T-cell (primary cell): ENCODE measurements around the gene RCHY1. TPM values are rescaled to one million over a fixed set of nuclear protein-coding genes. Genes with fewer than 3 reads are reported as not detected.
"Not testable (repeated sequence)": the region's sequence is repeated elsewhere in the genome, so short reads cannot be mapped to it uniquely, and the experiment has no call there.

Experiments used
- ATAC-seq, 4 experiments: fragments of 200-7000 bp in 3 of 4; fragments of 150-1000 bp in 1 of 4; cut with Tn5 transposase; replicated peaks in 1 of 4; 1 replicate in 3 of 4; 2 replicates in 1 of 4; pipeline ENCODE4 v1.10.0; 2021; ENCODE audit warnings: moderate library complexity in 3 of 4, mild to moderate bottlenecking in 2 of 4, moderate number of reproducible peaks in 1 of 4
- CTCF ChIA-PET, 2 donors: fragments of 300-600 bp; sonication (Branson Sonifier 250); formaldehyde crosslinking; loops; one replicate each; lab custom pipeline; 2022; ENCODE audit warnings: antibody characterized with exemption in 2 of 2; lab: Charles Lee
- POLR2A ChIA-PET, 2 donors: fragments of 300-600 bp; sonication (Branson Sonifier 250); formaldehyde crosslinking; loops; one replicate each; lab custom pipeline; 2022; ENCODE audit warnings: antibody characterized with exemption in 2 of 2; lab: Charles Lee
- DNase-seq, 35 experiments: peaks; one replicate each; pipeline versions ENCODE4 v3.0.0 to v3.0.0-alpha.2; 2013 to 2023
- H3K27ac ChIP-seq: one replicate; pipeline ENCODE4 v1.5.1; 2013; ENCODE audit warnings: low read length
- H3K27me3 ChIP-seq, 2 experiments: replicated peaks in 1 of 2; 1 replicate in 1 of 2; 2 replicates in 1 of 2; pipeline versions ENCODE4 v1.6.1 to v1.7.0; 2013; ENCODE audit warnings: low read length in 1 of 2, mixed read lengths in 1 of 2; ENCODE audit not compliant: control insufficient read depth in 2 of 2, insufficient read depth in 2 of 2; ENCODE audit errors: extremely low read depth in 1 of 2
- H3K36me3 ChIP-seq, 2 donors: 1 replicate in 1 of 2; 2 replicates in 1 of 2; pipeline versions ENCODE4 v1.6.1 to v1.7.0; 2013; ENCODE audit warnings: low read length in 1 of 2; ENCODE audit not compliant: control insufficient read depth in 2 of 2, insufficient read depth in 1 of 2; ENCODE audit errors: extremely low read depth in 1 of 2
- H3K4me1 ChIP-seq, 2 experiments: 1 replicate in 1 of 2; 2 replicates in 1 of 2; pipeline versions ENCODE4 v1.6.1 to v1.7.0; 2013; ENCODE audit warnings: low read length in 2 of 2, mixed read lengths in 1 of 2; ENCODE audit not compliant: insufficient read depth in 2 of 2, control insufficient read depth in 1 of 2; ENCODE audit errors: extremely low read depth in 1 of 2
- H3K4me3 ChIP-seq, 2 donors: 1 replicate in 1 of 2; 2 replicates in 1 of 2; pipeline versions ENCODE4 v1.5.1 to v1.7.0; 2013; ENCODE audit warnings: mild to moderate bottlenecking in 2 of 2, low read length in 1 of 2, moderate library complexity in 1 of 2; ENCODE audit not compliant: control insufficient read depth in 1 of 2; ENCODE audit errors: extremely low read depth in 1 of 2
- H3K9me3 ChIP-seq: 2 replicates; pipeline ENCODE4 v1.7.0; 2013
- H3K27ac Mint-ChIP-seq, 2 donors: one replicate each; pipeline ENCODE4 v1.8.0; 2020 to 2021; ENCODE audit warnings: mild to moderate bottlenecking in 2 of 2, mixed read lengths in 2 of 2
- H3K27me3 Mint-ChIP-seq, 2 donors: one replicate each; pipeline ENCODE4 v1.8.0; 2021 to 2022; ENCODE audit warnings: mixed read lengths in 2 of 2
- H3K36me3 Mint-ChIP-seq: one replicate; pipeline ENCODE4 v1.8.0; 2021; ENCODE audit warnings: mixed read lengths
- H3K4me1 Mint-ChIP-seq, 3 donors: one replicate each; pipeline ENCODE4 v1.8.0; 2020 to 2022; ENCODE audit warnings: mixed read lengths in 3 of 3, mild to moderate bottlenecking in 1 of 3
- H3K4me3 Mint-ChIP-seq, 3 donors: one replicate each; pipeline ENCODE4 v1.8.0; 2020 to 2022; ENCODE audit warnings: mild to moderate bottlenecking in 3 of 3, mixed read lengths in 3 of 3, moderate library complexity in 3 of 3
- H3K9me3 Mint-ChIP-seq, 3 donors: one replicate each; pipeline ENCODE4 v1.8.0; 2020 to 2022; ENCODE audit warnings: mixed read lengths in 3 of 3
- WGBS: methylation state at CpG from one replicate; pipeline ENCODE4 v1.1.5; 2013; ENCODE audit warnings: missing lambda C conversion rate; ENCODE audit not compliant: insufficient coverage; 5-methylcytosine and 5-hydroxymethylcytosine counted together
- total RNA-seq, 35 experiments: library from RNA in 6 of 35; stranded (reverse) in 6 of 35; fragments of 120-200 nt in 1 of 35; gene quantifications; one replicate each; pipeline versions ENCODE4 v1.2.1 to v1.2.4 and lab custom pipeline; 2013 to 2026

RCHY1 gene
- total RNA-seq, 5 donors from 2014 or later (not counting 1 experiment from before 2014, with no cell fraction given), result 28.3 to 33.8 (median 30.3) TPM

DNA sequence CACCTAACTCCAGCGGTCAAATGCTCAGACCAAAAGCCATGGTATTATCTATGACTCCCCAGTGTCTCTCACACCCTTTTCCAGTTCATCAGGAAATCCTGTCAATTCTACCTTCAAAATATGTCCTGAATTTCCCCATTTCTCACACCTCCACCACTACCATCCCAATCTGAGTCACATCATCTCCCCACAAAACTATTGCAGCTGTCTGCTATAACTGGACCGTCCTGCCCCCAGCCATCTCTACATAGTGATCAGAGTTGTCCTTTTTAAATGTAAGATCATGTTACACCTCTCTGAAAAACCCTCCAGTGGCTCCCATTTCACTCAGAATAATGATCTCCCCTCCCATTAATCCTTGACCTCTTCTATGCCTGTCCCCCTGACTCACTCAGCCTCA lies 34.8 kb upstream of the RCHY1 start:
- WGBS, result 79% methylated on average over 2 of the region's 2 CpGs
- no peak overlapping the region for H3K4me3 Mint-ChIP-seq

GRCh38 chr4:75547647-75548387 lies 33.6 kb upstream of the RCHY1 start:
- POLR2A ChIA-PET, result no interaction called here
- no peak overlapping the region for H3K4me3 ChIP-seq
- Mint-ChIP-seq H3K27me3 (no peaks in the 10 kb centered on the region), H3K27ac (no peak overlapping the region), H3K4me1 (no peaks in the 10 kb centered on the region), H3K4me3 (no peak overlapping the region), H3K36me3 (peaks cover 12% of the 10 kb centered on the region), H3K9me3 (no peaks in the 10 kb centered on the region)
- H3K4me1 ChIP-seq, result no peaks in the 10 kb centered on the region
- no peak for DNase-seq
- H3K36me3 ChIP-seq, result peaks cover 3% of the 10 kb centered on the region in 2 donors
- H3K9me3 ChIP-seq, result no peaks in the 10 kb centered on the region
- H3K27me3 ChIP-seq, result no peaks in the 10 kb centered on the region
- no peak overlapping the region for H3K27ac ChIP-seq
- ATAC-seq, result no peak
- CTCF ChIA-PET, result interaction anchor here (0.6 to 0.7 kb wide), 3 partner anchors 30 to 687 kb away, joined by 3 to 8 read pairs (median 5); no protein-coding TSS in a partner anchor
- WGBS, result 94% methylated on average over 9 of the region's 15 CpGs

More for the DNA sequence above, 34.8 kb upstream of the RCHY1 start:
- Histone ChIP-seq H3K4me3 (no peak overlapping the region), H3K27ac (no peak overlapping the region), H3K4me1 (no peaks in the 10 kb centered on the region), H3K27me3 (no peaks in the 10 kb centered on the region), H3K9me3 (no peaks in the 10 kb centered on the region), H3K36me3 (peaks cover 0 to 3% of the 10 kb centered on the region in 2 donors)
- Mint-ChIP-seq H3K27me3 (no peaks in the 10 kb centered on the region), H3K4me1 (no peaks in the 10 kb centered on the region), H3K9me3 (no peaks in the 10 kb centered on the region), H3K36me3 (peaks cover 3% of the 10 kb centered on the region), H3K27ac (no peak overlapping the region)
- CTCF ChIA-PET, result no interaction called here
- DNase-seq (no peak), ATAC-seq (no peak)
- POLR2A ChIA-PET, result no interaction called here

DNA sequence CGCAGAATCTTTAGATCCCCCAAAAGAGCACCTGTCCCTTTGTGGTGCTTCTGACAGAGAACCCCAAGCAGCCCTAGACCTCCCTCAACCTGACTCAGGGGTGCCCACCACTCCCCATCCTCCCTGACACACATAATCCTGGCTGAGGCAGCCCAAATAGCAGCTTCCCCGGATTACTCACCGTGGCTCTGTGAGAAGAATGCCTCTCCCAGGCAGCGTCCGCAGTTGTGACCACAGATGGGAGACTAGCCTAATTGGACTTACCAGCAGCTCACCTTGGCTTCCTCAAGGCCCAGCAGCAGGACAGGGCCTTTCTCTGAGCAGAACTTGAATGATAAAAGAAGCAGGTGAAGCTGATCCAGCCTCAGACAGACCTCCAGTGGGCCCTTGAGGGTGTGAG lies 31.3 kb upstream of the RCHY1 start:
- ChIA-PET POLR2A (no interaction called here), CTCF (interaction anchor here in 1 of 2 donors (0.7 kb wide), 1 partner anchor 333 kb away, joined by 3 read pairs; no protein-coding TSS in a partner anchor)
- Mint-ChIP-seq H3K27ac (no peak overlapping the region), H3K4me3 (no peak overlapping the region), H3K36me3 (peaks cover 27% of the 10 kb centered on the region), H3K4me1 (no peaks in the 10 kb centered on the region), H3K27me3 (no peaks in the 10 kb centered on the region), H3K9me3 (no peaks in the 10 kb centered on the region)
- H3K4me3 ChIP-seq, result no peak overlapping the region
- DNase-seq (no peak), ATAC-seq (no peak)
- H3K27me3 ChIP-seq, result no peaks in the 10 kb centered on the region
- H3K36me3 ChIP-seq, result peaks cover 3 to 9% of the 10 kb centered on the region in 2 donors
- H3K4me1 ChIP-seq, result no peaks in the 10 kb centered on the region
- 92% methylated on average over 5 of the region's 5 CpGs for WGBS
- no peak overlapping the region for H3K27ac ChIP-seq
- H3K9me3 ChIP-seq, result no peaks in the 10 kb centered on the region

- no peaks in the 10 kb centered on the region for H3K4me1 Mint-ChIP-seq
- no peaks in the 10 kb centered on the region for H3K27me3 Mint-ChIP-seq
- 100% methylated on average over 2 of the region's 3 CpGs for WGBS
- H3K36me3 ChIP-seq, result peaks cover 3 to 10% of the 10 kb centered on the region in 2 donors
- H3K4me1 ChIP-seq, result no peaks in the 10 kb centered on the region
- H3K4me3 Mint-ChIP-seq, result no peak overlapping the region
- no peak overlapping the region for H3K27ac ChIP-seq
- DNase-seq (no peak), ATAC-seq (no peak)
- POLR2A ChIA-PET, result interaction anchor here in 1 of 2 donors (0.5 kb wide), 1 partner anchor 229 kb away, joined by 3 read pairs; no protein-coding TSS in a partner anchor
- CTCF ChIA-PET, result no interaction called here
- H3K9me3 ChIP-seq, result no peaks in the 10 kb centered on the region
- H3K27me3 ChIP-seq, result no peaks in the 10 kb centered on the region
- no peak overlapping the region for H3K4me3 ChIP-seq
- no peaks in the 10 kb centered on the region for H3K9me3 Mint-ChIP-seq
- H3K27ac Mint-ChIP-seq, result no peak overlapping the region
- H3K36me3 Mint-ChIP-seq, result peaks cover 33% of the 10 kb centered on the region
Measured at GRCh38 chr4:75544870-75545269, 30.7 kb upstream of the RCHY1 start.

GRCh38 chr4:75544220-75544619 lies 30.0 kb upstream of the RCHY1 start:
- H3K27me3 ChIP-seq, H3K27ac ChIP-seq, H3K9me3 ChIP-seq, H3K4me3 Mint-ChIP-seq, DNase-seq, H3K4me1 ChIP-seq, H3K4me3 ChIP-seq, H3K4me1 Mint-ChIP-seq, H3K27ac Mint-ChIP-seq, H3K9me3 Mint-ChIP-seq, H3K27me3 Mint-ChIP-seq, CTCF ChIA-PET, ATAC-seq: not testable (repeated sequence)
- WGBS, result 93% methylated on average over 7 of the region's 8 CpGs
- POLR2A ChIA-PET, result interaction anchor here in 1 of 2 donors (0.6 kb wide), 1 partner anchor 218 kb away, joined by 12 read pairs; no protein-coding TSS in a partner anchor
- H3K36me3 ChIP-seq, result peaks cover 3 to 14% of the 10 kb centered on the region in 2 donors
- H3K36me3 Mint-ChIP-seq, result peaks cover 36% of the 10 kb centered on the region

DNA sequence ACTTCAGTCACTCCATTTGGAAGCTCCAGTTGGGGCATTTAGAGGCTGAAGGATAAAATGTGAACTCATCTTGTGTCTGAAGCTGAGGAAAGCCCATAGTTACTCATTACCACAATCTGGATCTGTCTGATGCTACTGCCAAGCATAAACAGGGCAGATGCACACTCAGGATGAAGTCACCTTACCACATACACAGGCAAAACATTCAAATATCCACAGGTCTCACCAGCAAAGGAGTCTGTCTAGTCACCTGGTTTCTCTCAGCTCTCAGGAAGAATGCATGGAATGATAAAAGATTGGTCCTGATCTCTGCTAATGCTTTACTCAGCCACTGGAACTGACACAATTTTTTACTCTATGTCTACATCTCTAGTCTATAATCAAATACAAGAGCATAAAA lies 28.6 kb upstream of the RCHY1 start:
- ChIA-PET CTCF (no interaction called here), POLR2A (no interaction called here)
- no peaks in the 10 kb centered on the region for H3K27me3 ChIP-seq
- H3K9me3 ChIP-seq, result no peaks in the 10 kb centered on the region
- H3K27ac ChIP-seq, result no peak overlapping the region
- Mint-ChIP-seq H3K36me3 (peaks cover 36% of the 10 kb centered on the region), H3K27ac (no peak overlapping the region), H3K4me1 (no peaks in the 10 kb centered on the region), H3K9me3 (no peaks in the 10 kb centered on the region), H3K27me3 (no peaks in the 10 kb centered on the region), H3K4me3 (no peak overlapping the region)
- peaks cover 3 to 14% of the 10 kb centered on the region in 2 donors for H3K36me3 ChIP-seq
- H3K4me1 ChIP-seq, result no peaks in the 10 kb centered on the region
- no peak overlapping the region for H3K4me3 ChIP-seq
- DNase-seq (no peak), ATAC-seq (no peak)
